Right cardiac atrium (tissue), 5 donors: ENCODE results near the gene RFESD. TPM values are rescaled to one million over a fixed set of nuclear protein-coding genes. Genes with fewer than 3 reads are reported as not detected.
"Not testable (repeated sequence)": the region's sequence is repeated elsewhere in the genome, so short reads cannot be mapped to it uniquely, and the experiment has no call there.

Experiments
- ATAC-seq, 2 donors: fragments of 200-7000 bp; cut with Tn5 transposase; one replicate each; pipeline versions ENCODE4 v1.8.0 to v1.9.1; 2020; ENCODE audit warnings: moderate library complexity in 2 of 2, mild to moderate bottlenecking in 1 of 2
- DNase-seq, 3 donors: peaks; one replicate each; pipeline ENCODE4 v3.0.0-alpha.2; 2020
- H3K27ac ChIP-seq: one replicate; pipeline ENCODE4 v1.5.1; 2013; ENCODE audit warnings: mild to moderate bottlenecking, low read length, control low read depth, moderate library complexity
- H3K27me3 ChIP-seq: one replicate; pipeline ENCODE4 v1.6.1; 2013; ENCODE audit not compliant: control insufficient read depth, insufficient read depth
- H3K4me1 ChIP-seq: one replicate; pipeline ENCODE4 v1.6.1; 2013; ENCODE audit warnings: low read length; ENCODE audit not compliant: control insufficient read depth, insufficient read depth
- H3K4me3 ChIP-seq: one replicate; pipeline ENCODE4 v1.5.1; 2013; ENCODE audit warnings: low read length, control low read depth
- H3K9me3 ChIP-seq: one replicate; pipeline ENCODE4 v1.6.1; 2013; ENCODE audit warnings: low read length; ENCODE audit not compliant: control insufficient read depth
- whole genome bisulfite sequencing: extraction: QIAGEN DNeasy Blood & Tissue Kit; methylation state at CpG from one replicate; pipeline ENCODE4 v1.1.7; 2013; 5-methylcytosine and 5-hydroxymethylcytosine counted together
- intact Hi-C, 4 donors: fragments of 100-400 bp; cut with DNase I; formaldehyde crosslinking; loops; one replicate each; pipeline versions ENCODE4 v1.11.0 to v1.14.0; 2022 to 2023
- polyA plus RNA-seq: library from polyadenylated mRNA; stranded (reverse); fragments of 200-250 nt; gene quantifications from one replicate; pipeline ENCODE4 v1.2.3, GENCODE V29; 2013
- total RNA-seq, 4 donors: library from RNA; stranded (reverse); fragmentation: NEBNext Ultra II Directional; extraction: Animal tissue kit (Norgen Biotek cat#: 25700); gene quantifications; one replicate each; pipeline ENCODE4 v1.2.1, GENCODE V29; 2021
- donor health status: healthy with polysubstance abuse.
- donor health status: DM: no; HTN: yes; CAD: no.
- donor health status: DM: no; HTN: no; CAD: no.
- donor health status: DM: no; HTN: yes; CAD: no; lungs with severe emphysema.
- donor health status: DM: yes; HTN: yes; CAD: no.

RFESD gene
- total and polyA plus RNA-seq, 5 donors: 3.2 to 9.4 (median 4.8) TPM

DNA sequence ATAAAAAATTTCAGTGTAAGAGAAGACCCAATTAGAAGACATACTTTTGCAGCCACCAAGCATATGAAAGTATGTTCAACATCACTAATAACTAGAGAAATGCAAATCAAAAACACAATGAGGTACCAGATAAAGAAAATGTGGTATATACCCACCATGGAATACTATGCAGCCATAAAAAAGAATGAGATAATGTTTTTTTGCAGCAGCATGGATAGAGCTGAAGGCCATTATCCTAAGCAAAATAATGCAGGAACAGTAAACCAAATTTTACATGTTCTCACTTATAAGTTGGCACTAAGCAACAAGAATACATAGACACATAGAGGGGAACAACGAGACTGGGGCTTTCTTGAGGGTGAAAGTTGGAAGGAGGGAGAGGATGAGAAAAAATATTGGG lies 43.1 kb downstream of the RFESD start:
- Histone ChIP-seq H3K27me3 (no peaks in the 10 kb centered on the region), H3K4me1 (no peaks in the 10 kb centered on the region), H3K27ac (no peak overlapping the region), H3K4me3 (no peak overlapping the region), H3K9me3 (no peaks in the 10 kb centered on the region)
- intact Hi-C loops: no loop called here
- 97% methylated on average over 1 of the region's 1 CpG for WGBS
- no peak for DNase-seq
- ATAC-seq: no peak

DNA sequence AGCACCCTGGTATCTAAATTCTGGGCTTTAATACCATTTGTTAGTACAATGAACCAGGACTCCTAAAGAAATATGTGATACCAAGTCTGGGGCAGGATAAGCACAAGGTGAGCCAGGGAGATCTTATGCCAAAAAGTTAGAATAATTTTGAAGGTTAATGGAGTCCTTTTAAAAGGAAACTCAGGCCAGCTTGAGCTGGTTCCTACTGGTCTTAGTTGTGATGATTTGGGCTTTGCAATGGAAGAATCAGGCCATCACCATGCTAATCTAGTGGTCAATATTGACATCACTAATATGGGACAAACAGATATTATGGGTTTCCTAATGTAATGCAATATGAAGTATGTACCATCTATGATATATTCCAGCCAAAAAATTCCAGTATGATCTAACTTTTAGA lies 43.8 kb downstream of the RFESD start:
- no peak overlapping the region for H3K27ac ChIP-seq
- intact Hi-C loops: no loop called here
- ATAC-seq: no peak

DNA sequence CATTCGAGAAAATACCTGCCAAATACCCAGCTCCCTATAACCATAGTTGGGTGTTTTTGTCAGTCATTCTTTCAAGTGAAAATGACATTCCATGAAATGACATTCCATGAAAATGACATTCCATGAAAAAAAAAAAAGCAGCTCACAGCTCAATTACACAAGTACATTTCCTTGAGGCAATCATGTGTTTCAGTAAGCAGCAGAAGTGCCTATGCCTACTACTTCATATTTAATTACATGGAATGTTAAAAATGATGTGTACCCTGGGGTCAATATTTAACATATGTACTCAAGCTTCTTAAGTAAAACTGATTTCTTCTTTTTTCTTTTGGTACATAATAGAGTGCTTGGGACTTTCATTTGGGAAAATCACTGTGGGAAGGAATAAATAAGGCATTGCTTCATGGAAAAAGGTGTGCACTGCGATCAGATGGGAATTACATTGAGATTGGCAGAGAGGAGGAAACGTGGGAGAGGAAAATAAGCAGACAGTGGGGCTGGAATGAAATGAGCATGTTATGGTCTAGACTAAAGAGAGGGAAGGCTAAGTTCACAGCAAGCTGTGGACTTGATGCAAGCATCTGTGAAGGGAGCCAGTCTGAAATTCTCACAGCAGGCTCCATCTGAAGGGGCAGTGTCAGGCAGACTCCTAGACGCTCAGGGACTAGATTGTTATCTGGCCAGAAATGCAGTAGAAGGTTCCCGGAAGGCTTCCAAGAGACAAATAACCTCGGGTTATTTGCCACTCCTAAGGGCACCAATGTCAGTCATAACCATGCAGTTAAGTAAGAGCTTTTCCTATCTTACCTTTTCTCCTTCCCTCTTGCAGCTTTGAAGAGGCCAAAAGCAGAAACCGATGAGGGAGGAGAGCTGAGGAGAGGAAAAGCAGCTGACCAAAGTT lies 51.5 kb downstream of the RFESD start:
- DNase-seq (no peak), ATAC-seq (no peak)
- Histone ChIP-seq H3K4me1 (no peaks in the 10 kb centered on the region), H3K27me3 (no peaks in the 10 kb centered on the region), H3K9me3 (no peaks in the 10 kb centered on the region), H3K4me3 (no peak overlapping the region), H3K27ac (no peak overlapping the region)
- 49% methylated on average over 7 of the region's 7 CpGs for WGBS
- intact Hi-C loops: no loop called here

More for the DNA sequence above, 43.8 kb downstream of the RFESD start:
- Histone ChIP-seq H3K9me3 (no peaks in the 10 kb centered on the region), H3K4me1 (no peaks in the 10 kb centered on the region), H3K4me3 (no peak overlapping the region), H3K27me3 (no peaks in the 10 kb centered on the region)
- DNase-seq: no peak

DNA sequence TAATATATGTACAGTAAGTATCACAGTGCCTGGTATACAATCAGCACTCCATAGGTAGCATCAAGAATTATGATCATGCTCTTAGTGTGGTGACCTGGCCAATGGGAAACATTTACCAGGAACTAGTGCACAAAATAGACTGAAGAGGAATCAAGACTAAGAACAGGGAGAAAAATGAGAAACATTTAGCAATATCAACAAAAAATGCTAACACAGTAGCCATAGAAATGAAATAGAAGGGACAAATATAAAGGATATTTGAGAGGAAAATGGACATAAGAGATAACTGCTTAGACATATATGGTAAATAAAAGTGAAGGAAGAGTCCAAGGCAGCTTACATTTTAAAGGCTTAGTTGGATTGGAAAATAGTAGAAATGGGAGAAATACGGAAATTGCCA lies 52.8 kb downstream of the RFESD start:
- WGBS: 100% methylated on average over 1 of the region's 1 CpG
- ATAC-seq (no peak), DNase-seq (no peak)
- no peaks in the 10 kb centered on the region for H3K9me3 ChIP-seq
- no peaks in the 10 kb centered on the region for H3K4me1 ChIP-seq
- no peaks in the 10 kb centered on the region for H3K27me3 ChIP-seq
- intact Hi-C loops: no loop called here
- H3K4me3 ChIP-seq: no peak overlapping the region
- H3K27ac ChIP-seq: no peak overlapping the region

DNA sequence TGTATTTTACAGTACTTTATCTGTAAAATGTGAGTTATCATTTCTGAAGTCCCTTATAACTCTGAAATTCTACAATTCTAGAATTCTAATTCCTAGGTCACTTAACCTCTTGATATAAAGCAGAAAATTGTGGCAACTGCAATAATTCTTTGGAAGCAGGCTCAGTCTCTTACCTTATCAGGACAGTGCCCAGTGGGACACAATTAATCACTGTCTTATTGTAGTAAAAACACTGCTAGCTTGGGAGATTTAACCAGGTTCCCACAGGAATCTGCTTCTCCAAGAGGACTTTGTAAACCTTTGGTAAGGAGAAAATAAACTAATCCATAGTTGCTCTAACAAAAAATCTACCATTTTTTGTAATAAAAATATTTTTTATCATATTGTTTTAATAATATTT lies 54.5 kb downstream of the RFESD start:
- Histone ChIP-seq H3K27me3 (no peaks in the 10 kb centered on the region), H3K27ac (no peak overlapping the region), H3K4me1 (no peaks in the 10 kb centered on the region), H3K9me3 (no peaks in the 10 kb centered on the region), H3K4me3 (no peak overlapping the region)
- intact Hi-C loops: no loop called here
- DNase-seq (no peak), ATAC-seq (no peak)

DNA sequence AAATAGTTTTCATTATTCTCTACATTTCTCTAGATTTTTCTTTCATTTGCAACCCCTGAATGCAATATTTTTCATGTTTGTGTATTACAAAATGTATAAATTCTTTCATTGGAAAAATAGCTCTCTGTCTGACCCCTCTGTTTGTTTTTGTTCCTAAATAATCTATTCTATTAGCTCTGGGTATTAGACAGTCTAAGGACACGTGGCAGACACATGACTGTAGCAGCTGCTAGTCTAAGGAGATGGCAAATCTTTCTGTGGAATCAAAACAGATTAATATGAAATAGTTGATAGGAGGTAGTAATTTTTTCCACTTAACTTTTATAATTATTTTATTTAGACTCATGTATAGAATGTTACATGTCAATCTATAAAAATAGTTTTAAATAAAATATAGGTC lies 57.6 kb downstream of the RFESD start:
- no peak overlapping the region for H3K27ac ChIP-seq
- intact Hi-C loops: no loop called here
- ATAC-seq: no peak

DNA sequence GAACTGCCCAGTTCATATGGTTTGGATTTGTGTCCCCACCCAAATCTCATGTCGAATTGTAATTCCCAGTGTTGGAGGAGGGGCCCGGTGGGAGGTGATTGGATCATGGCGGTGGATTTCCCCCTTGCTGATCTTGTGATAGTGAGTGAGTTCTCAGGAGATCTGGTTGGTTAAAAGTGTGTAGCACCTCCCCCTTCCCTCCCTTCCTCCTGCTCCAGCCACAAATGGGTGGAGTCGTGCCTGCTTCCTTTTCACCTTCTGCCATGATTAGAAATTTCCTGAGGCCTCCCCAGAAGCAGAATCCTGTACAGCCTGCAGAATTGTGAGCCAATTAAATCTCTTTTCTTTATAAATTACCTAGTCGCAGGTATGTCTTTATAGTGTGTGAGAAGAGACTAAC lies 59.6 kb downstream of the RFESD start:
- WGBS: 93% methylated on average over 4 of the region's 5 CpGs
- H3K27ac ChIP-seq, H3K27me3 ChIP-seq, H3K4me1 ChIP-seq, H3K9me3 ChIP-seq, intact Hi-C loops, DNase-seq, ATAC-seq, H3K4me3 ChIP-seq: not testable (repeated sequence)

More for the DNA sequence above, 57.6 kb downstream of the RFESD start:
- no peaks in the 10 kb centered on the region for H3K4me1 ChIP-seq
- H3K27me3 ChIP-seq: no peaks in the 10 kb centered on the region
- 51% methylated on average over 1 of the region's 1 CpG for WGBS
- no peak overlapping the region for H3K4me3 ChIP-seq
- DNase-seq: no peak
- H3K9me3 ChIP-seq: no peaks in the 10 kb centered on the region

DNA sequence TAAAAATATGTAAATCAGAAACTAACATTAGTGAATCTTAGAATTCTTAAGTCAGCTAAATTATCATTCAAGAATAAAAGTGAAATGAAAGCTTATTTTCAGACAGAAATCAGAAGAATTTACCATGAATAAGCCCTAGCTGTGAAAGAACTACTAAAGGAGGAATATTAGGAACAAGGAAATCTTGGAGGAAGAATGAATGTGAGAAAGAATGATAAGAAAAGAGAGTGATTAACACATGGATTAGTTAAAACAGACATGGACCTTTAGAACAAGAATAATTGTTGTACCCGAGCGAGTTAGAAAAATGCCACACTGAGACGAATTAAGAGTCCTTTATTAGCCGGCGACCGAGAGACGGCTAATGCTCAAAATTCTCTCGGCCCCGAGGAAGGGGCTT lies 60.5 kb downstream of the RFESD start:
- no peak overlapping the region for H3K4me3 ChIP-seq
- H3K9me3 ChIP-seq: no peaks in the 10 kb centered on the region
- DNase-seq: no peak
- intact Hi-C loops: no loop called here
- no peak for ATAC-seq
- 82% methylated on average over 9 of the region's 9 CpGs for WGBS
- no peaks in the 10 kb centered on the region for H3K27me3 ChIP-seq
- H3K27ac ChIP-seq: no peak overlapping the region
- peaks cover 3% of the 10 kb centered on the region for H3K4me1 ChIP-seq

Other genes with a start within 250 kb of the RFESD start
- 10 to 100 TPM; 56.4 to 66.7 (median 58.4) TPM for gene SKIC3, start 91.8 kb upstream of the RFESD start, total RNA-seq
- 14.2 TPM for gene SKIC3, start 91.8 kb upstream of the RFESD start, polyA plus RNA-seq
- gene ARSK, start 91.7 kb upstream of the RFESD start, total RNA-seq: 1 to 10 TPM; 3.6 to 5.2 (median 4.7) TPM
- 3.8 TPM for gene ARSK, start 91.7 kb upstream of the RFESD start, polyA plus RNA-seq
- under 1 TPM in 2 of 4 donors, not detected in 2; 0.15 to 0.25 TPM for gene GPR150, start 26.7 kb upstream of the RFESD start, total RNA-seq
- 0.09 TPM for gene GPR150, start 26.7 kb upstream of the RFESD start, polyA plus RNA-seq
- under 1 TPM; 0.11 to 0.59 (median 0.49) TPM for gene SPATA9, start 36.2 kb downstream of the RFESD start, total RNA-seq
- gene SPATA9, start 36.2 kb downstream of the RFESD start, polyA plus RNA-seq: 0.25 TPM
- 100 to 1,000 TPM in 3 of 4 donors, 10 to 100 TPM in 1; 84.7 to 115 (median 104) TPM for gene RHOBTB3, start 84.6 kb downstream of the RFESD start, total RNA-seq
- gene RHOBTB3, start 84.6 kb downstream of the RFESD start, polyA plus RNA-seq: 32.7 TPM
- gene GLRX, start 175.9 kb downstream of the RFESD start, total RNA-seq: 10 to 100 TPM; 70.2 to 85.2 (median 79.4) TPM
- gene GLRX, start 175.9 kb downstream of the RFESD start, polyA plus RNA-seq: 192 TPM